Spleen (tissue), 11 donors: ENCODE data around the gene TMEM26. TPM values are rescaled to one million over a fixed set of nuclear protein-coding genes. Genes with fewer than 3 reads are reported as not detected.

Experiments used
- DNase-seq: peaks from one replicate; pipeline ENCODE4 v3.0.0-alpha.2; 2020
- H3K27ac ChIP-seq, 8 donors: fragments of 200-600 bp; sonication (generic) in 7 of 8; 1 replicate in 4 of 8; 2 replicates in 4 of 8; pipeline versions ENCODE4 v1.5.0 to v1.8.0; 2016 to 2021; ENCODE audit warnings: inconsistent platforms in 4 of 8, mild to moderate bottlenecking in 4 of 8, moderate library complexity in 1 of 8
- H3K27me3 ChIP-seq, 7 donors: fragments of 200-600 bp; sonication (generic) in 6 of 7; replicated peaks in 1 of 7; 1 replicate in 4 of 7; 2 replicates in 3 of 7; pipeline versions ENCODE4 v1.5.0 to v1.8.0; 2016 to 2021; ENCODE audit warnings: inconsistent platforms in 3 of 7, mild to moderate bottlenecking in 1 of 7
- H3K36me3 ChIP-seq, 6 donors: fragments of 200-600 bp; sonication (generic) in 5 of 6; 1 replicate in 4 of 6; 2 replicates in 2 of 6; pipeline versions ENCODE4 v1.5.0 to v1.8.0; 2016 to 2021; ENCODE audit warnings: inconsistent platforms in 2 of 6
- H3K4me1 ChIP-seq, 6 donors: fragments of 200-600 bp; sonication (generic) in 5 of 6; 1 replicate in 3 of 6; 2 replicates in 3 of 6; pipeline versions ENCODE4 v1.5.0 to v1.8.0; 2016 to 2021; ENCODE audit warnings: inconsistent platforms in 3 of 6
- H3K4me3 ChIP-seq, 8 donors: fragments of 200-600 bp; sonication (generic) in 7 of 8; 1 replicate in 4 of 8; 2 replicates in 4 of 8; pipeline versions ENCODE4 v1.5.0 to v1.8.0; 2016 to 2021; ENCODE audit warnings: inconsistent platforms in 4 of 8, mild to moderate bottlenecking in 4 of 8, moderate library complexity in 2 of 8
- H3K9me3 ChIP-seq, 8 donors: fragments of 200-600 bp; sonication (generic) in 7 of 8; 1 replicate in 4 of 8; 2 replicates in 4 of 8; pipeline versions ENCODE4 v1.5.0 to v1.8.0; 2016 to 2021; ENCODE audit warnings: inconsistent platforms in 4 of 8
- POLR2A ChIP-seq, 3 donors: fragments of 450-650 bp; IDR thresholded peaks; one replicate each; pipeline ENCODE4 v1.5.1; 2017; ENCODE audit warnings: antibody characterized with exemption in 3 of 3, mild to moderate bottlenecking in 1 of 3
- POLR2AphosphoS5 ChIP-seq, 3 donors: sonication (generic); formaldehyde crosslinking; IDR thresholded peaks; one replicate each; pipeline ENCODE4 v1.5.1; 2017; ENCODE audit warnings: antibody characterized with exemption in 3 of 3
- WGBS, 5 donors: extraction: QIAGEN DNeasy Blood & Tissue Kit in 3 of 5; methylation state at CpG; one replicate each; pipeline versions ENCODE4 v1.1.5 to v1.1.7; 2013 to 2018; 5-methylcytosine and 5-hydroxymethylcytosine counted together
- intact Hi-C: fragments of 100-400 bp; cut with DNase I; formaldehyde crosslinking; loops from one replicate; pipeline ENCODE4 v1.15.0; 2023; ENCODE audit warnings: low total_unique reads
- polyA plus RNA-seq, 3 donors: library from polyadenylated mRNA; stranded (reverse); fragments of 200-250 nt; gene quantifications; one replicate each; pipeline ENCODE4 v1.2.1, GENCODE V29; 2013
- total RNA-seq, 7 donors: library from RNA; depleted of rRNA in 3 of 7; stranded (reverse); fragments of >200 nt in 3 of 7; fragmentation: NEBNext Ultra II Directional in 4 of 7; extraction: Animal tissue kit (Norgen Biotek cat#: 25700) in 4 of 7; gene quantifications; one replicate each; pipeline versions ENCODE4 v1.1.0 to v1.2.1, GENCODE V29; 2016 to 2021
- TF ChIP-seq, protein P1 (sequence below), 11 experiments: fragments of 200-600 bp in 7 of 11; fragments of 450-650 bp in 4 of 11; sonication (generic) in 4 of 11; IDR thresholded peaks in 8 of 11; conservative IDR thresholded peaks in 3 of 11; 1 replicate in 7 of 11; 2 replicates in 4 of 11; pipeline versions ENCODE4 v1.4.0 to v1.8.0; 2016 to 2021; ENCODE audit warnings: antibody characterized with exemption in 11 of 11, inconsistent platforms in 4 of 11, mild to moderate bottlenecking in 1 of 11
- donor health status: healthy with polysubstance abuse.
- donor health status: DM: no; HTN: no; CAD: no; lungs with moderate emphysema.
- donor health status: DM: no; HTN: no; CAD: no.
- donor health status: Bipolar disorder and iron deficiency.
- donor health status: healthy.
- donor health status: DM: no; HTN: no; CAD: no.
- donor health status: DM: yes; HTN: yes; CAD: no.

TMEM26 gene
- total and polyA plus RNA-seq, 10 donors: 1.0 to 30.9 (median 20.8) TPM

DNA sequence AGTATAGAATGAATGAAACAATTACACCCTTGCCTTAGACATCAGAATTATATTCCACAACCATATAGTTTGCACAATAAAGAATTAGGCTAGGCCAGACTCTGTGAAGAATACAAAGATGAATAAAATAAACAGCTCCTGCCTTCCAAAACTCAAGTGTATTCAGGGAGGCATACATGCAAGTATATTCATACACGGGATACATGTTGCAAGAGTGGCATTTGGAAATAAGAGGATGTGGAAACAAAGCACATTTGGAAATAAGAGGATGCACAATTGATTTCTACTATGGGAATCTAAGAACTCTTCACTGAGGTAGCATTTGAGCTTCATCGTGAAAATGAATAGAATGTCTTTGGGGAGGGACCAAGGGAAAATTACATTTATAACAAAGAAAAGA is 27.0 kb upstream of the TMEM26 start:
- H3K4me3 ChIP-seq: no peak overlapping the region
- H3K4me1 ChIP-seq: no peaks in the 10 kb centered on the region
- WGBS, 5 donors: 27 to 93% (median 81%) methylated on average over 2 of the region's 2 CpGs
- TF ChIP-seq POLR2AphosphoS5 (IDR thresholded peaks at IDR 0.05): no peak
- TF ChIP-seq, protein P1, sequence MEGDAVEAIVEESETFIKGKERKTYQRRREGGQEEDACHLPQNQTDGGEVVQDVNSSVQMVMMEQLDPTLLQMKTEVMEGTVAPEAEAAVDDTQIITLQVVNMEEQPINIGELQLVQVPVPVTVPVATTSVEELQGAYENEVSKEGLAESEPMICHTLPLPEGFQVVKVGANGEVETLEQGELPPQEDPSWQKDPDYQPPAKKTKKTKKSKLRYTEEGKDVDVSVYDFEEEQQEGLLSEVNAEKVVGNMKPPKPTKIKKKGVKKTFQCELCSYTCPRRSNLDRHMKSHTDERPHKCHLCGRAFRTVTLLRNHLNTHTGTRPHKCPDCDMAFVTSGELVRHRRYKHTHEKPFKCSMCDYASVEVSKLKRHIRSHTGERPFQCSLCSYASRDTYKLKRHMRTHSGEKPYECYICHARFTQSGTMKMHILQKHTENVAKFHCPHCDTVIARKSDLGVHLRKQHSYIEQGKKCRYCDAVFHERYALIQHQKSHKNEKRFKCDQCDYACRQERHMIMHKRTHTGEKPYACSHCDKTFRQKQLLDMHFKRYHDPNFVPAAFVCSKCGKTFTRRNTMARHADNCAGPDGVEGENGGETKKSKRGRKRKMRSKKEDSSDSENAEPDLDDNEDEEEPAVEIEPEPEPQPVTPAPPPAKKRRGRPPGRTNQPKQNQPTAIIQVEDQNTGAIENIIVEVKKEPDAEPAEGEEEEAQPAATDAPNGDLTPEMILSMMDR (IDR thresholded peaks at IDR 0.05 in 8 of 11, conservative IDR thresholded peaks at IDR 0.05 in 3 of 11): no peak
- no peak for TF ChIP-seq POLR2A (IDR thresholded peaks at IDR 0.05)
- intact Hi-C loops: no loop called here
- no peaks in the 10 kb centered on the region for H3K9me3 ChIP-seq
- no peak overlapping the region for H3K27ac ChIP-seq
- H3K36me3 ChIP-seq: no peaks in the 10 kb centered on the region
- DNase-seq: no peak
- H3K27me3 ChIP-seq: no peaks in the 10 kb centered on the region

DNA sequence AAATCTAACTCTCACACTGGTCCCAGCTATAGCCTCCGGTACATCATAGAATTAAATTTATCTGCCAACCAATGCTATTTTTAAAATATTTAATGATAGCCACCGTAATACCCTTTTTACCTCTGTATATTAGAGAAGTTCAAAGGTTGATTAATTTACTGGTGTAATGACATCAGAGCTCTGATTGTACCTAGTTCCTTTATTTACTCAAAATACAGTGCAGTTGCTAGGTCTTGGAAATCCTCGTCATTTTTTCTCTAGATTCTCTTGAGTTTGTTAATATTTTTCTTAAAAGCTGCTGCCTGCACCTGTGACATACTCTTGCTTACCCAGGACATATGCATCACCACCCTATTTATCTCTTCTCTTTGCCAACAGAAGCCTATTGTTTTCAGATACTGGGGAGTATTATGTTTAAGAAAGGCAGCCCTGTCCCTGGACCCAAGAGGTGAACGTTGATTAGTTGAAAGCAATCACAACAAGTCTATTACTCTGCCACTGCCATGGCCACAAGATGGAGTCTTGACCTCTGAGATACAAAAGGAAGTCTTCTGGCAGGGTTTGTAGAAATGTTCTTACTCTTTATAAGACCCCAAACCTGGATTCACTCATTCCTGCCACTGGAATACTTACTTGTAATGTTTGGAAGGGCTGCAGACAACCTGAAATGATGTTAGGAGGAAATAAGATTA is 25.6 kb upstream of the TMEM26 start:
- Histone ChIP-seq H3K9me3 (no peaks in the 10 kb centered on the region), H3K4me3 (no peak overlapping the region), H3K27ac (no peak overlapping the region), H3K36me3 (no peaks in the 10 kb centered on the region), H3K4me1 (no peaks in the 10 kb centered on the region), H3K27me3 (no peaks in the 10 kb centered on the region)
- 79 to 91% (median 82%) methylated on average over 4 of the region's 4 CpGs for WGBS, 5 donors
- no peak for DNase-seq
- no peak for TF ChIP-seq POLR2AphosphoS5 (IDR thresholded peaks at IDR 0.05)
- TF ChIP-seq, protein P1 (IDR thresholded peaks at IDR 0.05 in 8 of 11, conservative IDR thresholded peaks at IDR 0.05 in 3 of 11): no peak
- no peak for TF ChIP-seq POLR2A (IDR thresholded peaks at IDR 0.05)
- intact Hi-C loops: no loop called here

DNA sequence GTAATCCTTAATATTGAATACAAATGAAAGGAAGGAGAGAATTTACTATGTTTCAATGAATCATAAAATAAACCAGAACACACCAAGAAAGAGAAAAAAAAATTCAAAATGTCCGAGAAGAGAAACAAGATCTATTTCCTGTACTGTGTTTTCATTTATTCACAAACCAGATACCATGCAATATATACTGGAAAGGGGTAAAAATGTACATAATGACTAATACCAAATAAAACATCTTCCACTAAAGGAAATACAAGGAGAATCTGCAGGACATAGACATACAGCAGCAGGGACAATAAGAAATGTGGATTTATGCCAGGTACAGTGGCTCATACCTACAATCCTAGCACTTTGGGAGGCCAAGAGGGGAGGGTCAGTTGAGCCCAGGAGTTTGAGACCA is 24.3 kb upstream of the TMEM26 start:
- 71 to 85% (median 77%) methylated on average over 1 of the region's 1 CpG for WGBS, 5 donors
- no peak overlapping the region for H3K4me3 ChIP-seq
- H3K27ac ChIP-seq: no peak overlapping the region
- no peaks in the 10 kb centered on the region for H3K27me3 ChIP-seq
- intact Hi-C loops: no loop called here
- TF ChIP-seq POLR2AphosphoS5 (IDR thresholded peaks at IDR 0.05) (no peak), POLR2A (IDR thresholded peaks at IDR 0.05) (no peak)
- TF ChIP-seq, protein P1 (IDR thresholded peaks at IDR 0.05 in 8 of 11, conservative IDR thresholded peaks at IDR 0.05 in 3 of 11): no peak
- no peaks in the 10 kb centered on the region for H3K36me3 ChIP-seq
- no peak for DNase-seq
- no peaks in the 10 kb centered on the region for H3K4me1 ChIP-seq
- no peaks in the 10 kb centered on the region for H3K9me3 ChIP-seq

DNA sequence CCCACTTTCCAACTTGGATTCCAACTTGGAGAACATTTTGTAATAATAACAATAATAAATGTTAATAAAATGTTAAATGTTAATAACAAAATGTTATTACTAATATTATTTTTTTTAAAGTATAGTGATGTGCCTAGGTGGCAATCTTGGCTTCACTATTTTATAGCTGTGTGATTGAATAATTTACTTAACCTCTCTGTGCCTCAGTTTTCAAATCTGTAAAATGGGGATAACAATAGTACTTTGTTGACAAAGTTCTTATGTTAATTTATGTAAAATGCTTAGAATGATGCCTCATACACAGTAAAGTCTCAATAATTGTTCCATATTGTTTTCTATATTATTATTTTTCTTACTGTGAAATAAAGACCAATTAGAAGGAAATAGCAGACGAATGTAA is 23.3 kb upstream of the TMEM26 start:
- no peak overlapping the region for H3K27ac ChIP-seq
- no peaks in the 10 kb centered on the region for H3K9me3 ChIP-seq
- TF ChIP-seq, protein P1 (IDR thresholded peaks at IDR 0.05 in 8 of 11, conservative IDR thresholded peaks at IDR 0.05 in 3 of 11): no peak
- TF ChIP-seq POLR2A (IDR thresholded peaks at IDR 0.05) (no peak), POLR2AphosphoS5 (IDR thresholded peaks at IDR 0.05) (no peak)
- H3K36me3 ChIP-seq: no peaks in the 10 kb centered on the region
- no peak overlapping the region for H3K4me3 ChIP-seq
- intact Hi-C loops: no loop called here
- H3K27me3 ChIP-seq: no peaks in the 10 kb centered on the region
- no peak for DNase-seq
- 80 to 94% (median 91%) methylated on average over 1 of the region's 1 CpG for WGBS, 5 donors
- H3K4me1 ChIP-seq: no peaks in the 10 kb centered on the region
